VCaP (cell line): ENCODE data around the gene PHACTR1.

Experiments
- H3K27ac ChIP-seq: fragments of 450-650 bp; 2 replicates; pipeline ENCODE4 v1.5.1; 2017
- CTCF ChIP-seq: fragments of 450-650 bp; conservative IDR thresholded peaks from 2 replicates; pipeline ENCODE4 v1.5.1; 2017; ENCODE audit warnings: mild to moderate bottlenecking, moderate library complexity

PHACTR1 gene

GRCh38 chr6:12779772-12780171 is 63.2 kb downstream of the PHACTR1 start:
- H3K27ac ChIP-seq = no peak overlapping the region

DNA sequence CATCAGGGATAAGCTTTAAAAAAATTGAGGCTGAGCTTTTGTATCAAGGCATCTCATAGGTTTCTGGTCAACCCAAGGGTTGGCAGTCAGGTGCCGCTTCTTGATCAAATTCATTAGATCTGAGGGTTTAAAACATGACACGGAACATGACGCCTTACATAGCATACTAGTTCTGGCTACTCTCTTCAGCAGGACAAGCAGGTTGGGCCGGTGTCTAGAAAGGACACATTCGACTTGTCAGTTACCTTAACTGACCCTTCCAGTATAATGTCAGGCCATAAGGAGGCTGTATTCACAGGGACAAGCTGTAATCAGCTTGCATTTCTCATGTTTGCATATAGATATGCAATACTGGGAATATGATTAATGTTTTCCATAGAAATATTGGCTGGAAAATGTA is 65.6 kb downstream of the PHACTR1 start:
- H3K27ac ChIP-seq = no peak overlapping the region

More at GRCh38 chr6:12779772-12780171, 63.2 kb downstream of the PHACTR1 start:
- no peak for TF ChIP-seq CTCF

DNA sequence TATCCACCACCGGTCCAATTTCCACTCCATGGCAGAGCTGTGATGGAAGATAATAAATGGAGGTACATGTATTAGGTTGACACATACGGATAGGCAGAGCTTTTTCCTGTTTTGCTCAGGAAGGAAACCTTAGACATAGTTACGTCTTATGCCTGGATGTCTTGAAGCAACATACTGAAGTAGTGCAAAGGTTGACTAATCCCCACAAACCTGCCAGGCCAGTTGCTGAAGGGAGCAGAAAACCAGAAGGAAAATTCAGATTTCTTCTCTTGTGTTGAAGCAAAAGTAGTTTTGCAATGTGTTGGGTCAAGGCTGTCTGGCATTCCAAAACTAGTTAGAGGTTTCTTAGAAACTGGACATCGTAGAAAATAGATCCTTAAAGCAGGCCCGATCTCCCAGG is 68.7 kb downstream of the PHACTR1 start:
- H3K27ac ChIP-seq = no peak overlapping the region
- no peak for TF ChIP-seq CTCF

More for the DNA sequence above, 65.6 kb downstream of the PHACTR1 start:
- TF ChIP-seq CTCF = no peak

GRCh38 chr6:12785921-12786320 is 69.4 kb downstream of the PHACTR1 start:
- no peak for TF ChIP-seq CTCF
- no peak overlapping the region for H3K27ac ChIP-seq

DNA sequence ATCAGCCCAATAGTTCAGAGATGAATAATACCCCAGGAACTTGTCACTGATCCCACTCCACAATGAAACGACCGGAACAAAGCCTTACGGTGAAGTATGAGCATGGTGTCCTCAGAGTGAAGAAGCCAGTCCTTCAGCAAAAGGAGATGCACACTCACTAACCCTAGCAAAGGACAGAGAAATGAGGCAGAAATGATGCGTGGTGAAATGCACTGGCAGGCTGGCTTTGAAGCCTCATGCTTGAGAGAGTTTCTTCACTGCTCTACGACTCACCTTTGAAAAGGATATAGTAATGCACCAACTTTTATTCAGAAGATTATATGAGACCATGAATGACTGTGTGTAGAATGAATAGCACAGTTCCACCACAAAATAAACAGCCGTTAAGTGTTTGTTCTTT is 74.8 kb downstream of the PHACTR1 start:
- no peak overlapping the region for H3K27ac ChIP-seq
- no peak for TF ChIP-seq CTCF

GRCh38 chr6:12798326-12798725 is 81.8 kb downstream of the PHACTR1 start:
- TF ChIP-seq CTCF = no peak
- H3K27ac ChIP-seq = no peak overlapping the region

DNA sequence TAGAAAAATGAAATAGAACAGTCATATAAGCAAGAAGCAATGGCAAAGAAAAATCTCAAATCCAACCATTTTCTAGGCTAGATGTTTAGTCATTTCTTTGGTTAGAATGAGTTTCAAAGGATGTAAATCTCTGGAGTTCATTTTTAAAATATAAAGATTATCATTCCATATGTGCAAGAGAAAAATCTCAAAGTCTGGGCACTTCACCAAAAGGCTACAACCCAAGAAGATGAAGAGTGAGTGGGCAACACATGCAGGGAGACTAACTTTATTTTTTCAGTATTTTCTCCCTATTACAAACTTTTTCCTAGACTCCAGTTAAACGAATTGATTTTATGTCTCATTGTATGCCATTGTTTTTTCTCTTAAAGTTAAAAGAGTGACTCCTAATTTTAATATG is 83.6 kb downstream of the PHACTR1 start:
- no peak for TF ChIP-seq CTCF
- H3K27ac ChIP-seq = no peak overlapping the region

DNA sequence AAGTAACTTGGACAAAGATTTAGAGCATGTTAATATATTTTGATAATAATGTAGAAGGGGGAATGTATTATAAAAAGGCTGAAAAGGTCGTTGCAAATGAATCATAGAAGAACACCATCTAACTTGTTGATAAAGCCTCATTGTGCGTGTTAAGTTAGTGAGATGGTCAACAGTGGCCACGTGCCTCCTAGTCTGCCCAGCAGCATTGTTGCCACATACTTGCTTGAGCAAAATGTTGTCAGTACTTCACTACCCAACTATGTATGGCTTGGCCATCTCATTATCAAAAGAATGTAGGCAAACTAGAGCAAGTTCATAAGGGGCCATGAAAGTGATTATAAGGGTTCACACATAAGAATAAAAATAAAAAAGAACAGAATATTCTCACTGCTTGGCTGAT is 84.6 kb downstream of the PHACTR1 start:
- no peak overlapping the region for H3K27ac ChIP-seq

More for the DNA sequence above, 84.6 kb downstream of the PHACTR1 start:
- TF ChIP-seq CTCF = no peak
